OCI-LY7 (cell line): ENCODE results near the gene GRM4.

Experiments
- CTCF ChIP-seq: fragments of 200-600 bp; sonication (generic); conservative IDR thresholded peaks from 2 replicates; pipeline ENCODE4 v1.5.1; 2014; ENCODE audit warnings: mild to moderate bottlenecking, antibody characterized with exemption, low read length, moderate library complexity, mixed read lengths
- EZH2phosphoT487 ChIP-seq: fragments of 200-600 bp; sonication (generic); IDR thresholded peaks from 2 replicates; pipeline ENCODE4 v1.6.1; 2018; ENCODE audit warnings: low read depth, borderline replicate concordance, mild to moderate bottlenecking, mixed run types, antibody characterized with exemption, low read length, moderate library complexity, mixed read lengths

GRCh38 chr6:34178357-34179105 lies 32.6 kb upstream of the GRM4 start:
- TF ChIP-seq EZH2phosphoT487 = no peak
- no peak for TF ChIP-seq CTCF
